Measurements from ENCODE around the gene CPEB4.

DNA sequence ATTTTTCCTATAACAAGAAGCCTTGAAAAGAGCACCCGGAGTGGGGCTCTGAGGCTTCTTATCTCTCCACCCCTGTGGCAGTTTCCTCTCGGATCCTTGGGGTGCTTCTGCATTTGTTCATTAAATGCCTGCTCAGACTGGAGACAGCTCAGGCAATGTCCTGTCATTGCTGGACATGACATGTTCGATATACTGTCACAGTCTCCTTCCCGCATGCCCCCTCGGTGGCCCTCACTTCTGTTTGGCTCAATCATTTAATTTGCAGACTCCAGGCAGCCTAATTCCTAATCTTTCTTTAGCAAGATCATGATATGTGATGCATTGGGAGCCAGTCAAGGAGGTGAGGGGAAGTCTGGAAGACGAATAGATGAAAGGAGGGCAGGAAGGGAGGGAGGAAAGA, 37.5 kb upstream of the CPEB4 start:
- TF ChIP-seq, protein P1, sequence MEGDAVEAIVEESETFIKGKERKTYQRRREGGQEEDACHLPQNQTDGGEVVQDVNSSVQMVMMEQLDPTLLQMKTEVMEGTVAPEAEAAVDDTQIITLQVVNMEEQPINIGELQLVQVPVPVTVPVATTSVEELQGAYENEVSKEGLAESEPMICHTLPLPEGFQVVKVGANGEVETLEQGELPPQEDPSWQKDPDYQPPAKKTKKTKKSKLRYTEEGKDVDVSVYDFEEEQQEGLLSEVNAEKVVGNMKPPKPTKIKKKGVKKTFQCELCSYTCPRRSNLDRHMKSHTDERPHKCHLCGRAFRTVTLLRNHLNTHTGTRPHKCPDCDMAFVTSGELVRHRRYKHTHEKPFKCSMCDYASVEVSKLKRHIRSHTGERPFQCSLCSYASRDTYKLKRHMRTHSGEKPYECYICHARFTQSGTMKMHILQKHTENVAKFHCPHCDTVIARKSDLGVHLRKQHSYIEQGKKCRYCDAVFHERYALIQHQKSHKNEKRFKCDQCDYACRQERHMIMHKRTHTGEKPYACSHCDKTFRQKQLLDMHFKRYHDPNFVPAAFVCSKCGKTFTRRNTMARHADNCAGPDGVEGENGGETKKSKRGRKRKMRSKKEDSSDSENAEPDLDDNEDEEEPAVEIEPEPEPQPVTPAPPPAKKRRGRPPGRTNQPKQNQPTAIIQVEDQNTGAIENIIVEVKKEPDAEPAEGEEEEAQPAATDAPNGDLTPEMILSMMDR (IDR thresholded peaks at IDR 0.05; ENCODE audit: insufficient read depth, low read length, poor library complexity, severe bottlenecking) = no peak
- no peak for TF ChIP-seq EZH2phosphoT487 (conservative IDR thresholded peaks at IDR 0.05; ENCODE audit: low read length)

Measured in SU-DHL-6 (cell line).